Fibroblast of skin of right biceps (primary cell): ENCODE data around the gene FASN.

Experiments
- DNase-seq: peaks from one replicate; pipeline ENCODE4 v3.0.0-alpha.2; 2013

The FASN gene

DNA sequence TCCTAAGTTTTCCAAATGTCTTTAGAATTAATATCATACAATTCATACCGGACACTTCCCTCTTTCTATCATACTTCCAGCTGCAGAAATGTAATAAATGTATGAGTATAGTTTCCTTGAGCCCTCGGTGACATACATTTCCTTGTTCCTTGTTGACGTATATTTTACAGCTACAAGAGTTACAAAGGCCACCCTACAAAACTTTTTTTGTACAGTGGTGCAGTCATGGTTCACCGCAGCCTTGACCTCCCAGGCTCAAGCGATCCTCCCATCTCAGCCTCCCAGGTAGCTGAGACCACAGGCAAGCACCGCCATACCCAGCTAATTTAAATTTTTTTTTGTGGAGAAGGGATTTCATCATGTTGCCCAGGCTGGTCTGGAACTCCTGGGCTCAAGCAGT is 25.2 kb downstream of the FASN start:
- DNase-seq = no peak

DNA sequence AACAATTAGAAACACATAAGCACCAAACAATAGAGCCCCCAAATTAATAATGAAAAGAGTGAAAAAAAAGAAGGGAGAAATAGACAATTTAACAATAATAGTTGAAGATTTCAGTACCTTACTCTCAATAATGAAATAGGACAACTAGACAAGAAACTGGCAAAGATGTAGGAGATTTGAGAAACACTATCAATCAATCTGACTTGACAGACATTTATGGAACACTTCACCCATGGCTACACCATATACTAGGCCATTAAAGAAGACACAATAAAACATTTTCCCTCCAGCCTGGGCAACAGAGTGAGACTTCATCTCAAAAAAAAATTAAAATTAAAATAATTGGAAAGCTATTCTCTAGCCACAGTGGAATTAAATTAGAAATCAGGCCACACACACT is 27.4 kb downstream of the FASN start:
- no peak for DNase-seq

DNA sequence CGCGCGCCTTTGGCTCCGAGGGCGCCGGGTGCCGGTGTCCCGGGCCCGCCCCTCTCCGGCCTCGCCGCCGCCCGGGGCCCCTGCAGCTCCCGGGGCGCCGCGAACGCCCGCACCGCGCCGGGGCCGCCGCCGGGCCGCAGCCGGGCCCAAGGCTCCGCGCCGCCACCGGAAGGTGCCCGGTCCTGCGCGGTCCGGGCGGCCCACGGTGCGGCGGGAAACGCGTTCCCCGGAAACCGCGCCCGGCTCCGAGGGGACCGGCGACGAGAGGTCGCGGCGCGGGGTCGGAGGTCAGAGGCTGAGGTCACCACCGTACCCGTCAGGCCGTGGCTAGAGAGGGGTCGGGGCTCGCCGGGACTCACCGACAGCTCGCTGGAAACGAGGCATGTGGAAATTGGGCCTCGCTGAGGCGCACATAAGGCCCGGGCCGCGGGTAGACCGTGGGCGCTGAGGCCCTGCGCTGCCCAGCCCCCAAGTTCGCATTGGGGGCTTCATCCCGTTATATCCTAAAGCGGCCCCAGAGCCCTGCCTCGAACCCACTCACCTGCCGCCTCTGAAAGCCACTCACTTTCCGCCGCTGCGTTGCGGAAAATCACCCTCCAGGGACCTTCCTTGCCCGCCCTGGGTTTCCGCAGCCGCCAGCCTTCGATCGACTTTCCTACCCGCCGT is 32.3 kb downstream of the FASN start, which contains the start of gene DUS1L:
TSS of gene DUS1L (minus strand) at position 167 of the 666 bp plus-strand sequence. CDS start 745 bp downstream, outside the sequence.
- peak; percentile 61 for DNase-seq

DNA sequence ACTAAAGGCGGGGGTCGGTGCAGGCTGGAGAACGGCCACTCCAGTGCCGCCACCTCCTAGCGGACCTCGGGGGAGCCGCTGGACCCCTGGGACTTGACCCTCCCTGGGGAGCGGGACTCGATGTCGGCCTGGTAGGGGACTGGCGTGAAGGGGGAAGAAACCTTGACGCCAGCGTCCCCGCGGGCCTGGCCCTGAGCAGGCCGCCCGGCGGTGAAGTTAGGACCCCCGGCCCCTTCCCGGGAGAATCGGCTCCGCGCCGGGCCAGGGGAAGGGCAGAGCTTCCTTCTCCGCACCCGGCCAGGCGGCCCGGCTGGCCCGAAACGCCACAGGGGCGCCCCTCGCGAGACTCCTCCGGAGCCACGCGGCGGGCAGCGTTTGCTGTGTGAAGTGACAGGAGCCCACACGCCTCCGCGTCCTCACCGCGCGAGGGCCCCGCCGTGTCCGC is 32.8 kb downstream of the FASN start:
- peak; percentile 19 for DNase-seq

DNA sequence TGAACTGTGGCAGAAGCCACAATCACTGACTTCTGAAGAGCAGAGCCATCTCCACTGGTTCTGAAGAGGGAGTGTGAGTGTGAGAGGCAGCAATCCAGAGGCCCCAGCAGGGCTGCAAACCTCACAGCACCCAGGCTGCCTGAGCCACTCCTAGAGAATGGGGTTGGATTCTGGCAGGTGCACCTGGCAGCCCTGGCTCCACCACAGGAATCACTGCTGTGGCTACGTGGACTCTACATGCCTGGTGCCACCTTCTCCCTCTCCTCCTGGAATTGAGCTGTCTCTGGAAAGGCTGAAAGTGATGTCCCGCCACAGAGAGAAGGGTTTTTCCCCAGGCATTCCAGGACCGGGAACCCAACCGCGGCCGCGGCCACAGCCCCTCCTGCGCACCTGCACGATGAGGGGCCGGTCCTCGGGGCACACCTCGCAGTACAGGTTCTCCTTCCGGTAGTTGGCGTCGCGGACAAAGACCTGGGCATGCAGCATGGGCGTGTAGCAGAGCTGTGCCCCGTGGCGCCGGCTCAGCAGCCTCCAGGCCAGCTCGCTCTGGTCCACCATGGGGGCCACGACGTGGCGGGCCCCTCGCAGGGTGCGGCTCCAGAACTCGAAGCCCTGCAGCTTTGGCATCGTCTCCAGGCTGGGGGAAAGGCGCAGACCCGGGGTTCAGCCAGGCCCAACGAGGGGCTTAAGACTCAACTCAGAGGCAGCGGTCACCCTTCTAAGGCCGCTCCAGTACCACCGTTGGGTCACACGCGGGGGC is 33.4 kb downstream of the FASN start:
- DNase-seq = no peak

DNA sequence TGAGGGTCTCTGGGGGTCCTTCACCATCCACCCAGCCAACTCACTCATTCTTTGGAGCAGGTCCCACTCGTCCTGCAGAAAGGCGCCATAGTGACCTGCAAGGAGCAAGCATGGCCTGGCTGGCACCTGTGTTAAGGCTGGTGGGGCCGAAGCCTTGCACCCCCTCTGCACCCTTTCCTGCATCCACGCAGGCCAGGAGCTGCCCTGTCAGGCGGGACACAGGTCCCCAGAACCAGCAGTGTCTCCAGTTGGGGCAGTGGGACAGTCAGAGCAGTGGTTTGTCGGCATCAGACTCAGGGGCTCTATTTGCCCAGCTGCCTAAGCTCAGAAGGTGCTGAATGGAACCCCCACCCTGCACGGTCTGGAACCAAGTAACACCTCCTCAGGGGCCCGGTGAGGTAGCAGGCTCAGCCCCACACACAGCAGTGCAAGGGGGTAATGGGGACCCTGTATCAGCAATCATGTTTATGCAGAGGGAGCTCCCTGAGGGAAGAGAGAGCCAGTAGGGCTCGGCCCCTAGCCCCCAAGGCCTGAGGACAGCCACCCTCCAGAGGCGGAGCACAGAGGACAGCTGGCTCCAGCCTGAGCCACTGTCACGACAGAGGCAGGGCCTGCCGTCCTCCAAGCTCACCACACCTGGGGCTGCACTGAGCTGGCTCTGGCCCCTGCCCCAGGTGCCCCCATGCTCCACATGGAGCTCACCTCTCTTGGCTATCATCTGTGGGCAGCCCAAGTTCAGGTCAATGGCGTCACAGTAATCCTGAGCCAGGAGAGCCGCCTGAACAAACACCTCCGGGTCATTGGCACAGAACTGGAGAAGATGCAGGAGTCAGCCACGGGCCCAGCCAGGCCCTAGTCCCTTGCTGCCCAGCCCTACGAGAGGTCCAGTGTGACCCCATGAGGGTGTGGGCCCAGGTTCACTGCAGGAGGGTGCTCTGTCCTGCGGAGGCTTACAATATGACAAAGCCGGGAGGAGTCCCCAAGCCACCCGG is 34.3 kb downstream of the FASN start:
- DNase-seq = no peak

DNA sequence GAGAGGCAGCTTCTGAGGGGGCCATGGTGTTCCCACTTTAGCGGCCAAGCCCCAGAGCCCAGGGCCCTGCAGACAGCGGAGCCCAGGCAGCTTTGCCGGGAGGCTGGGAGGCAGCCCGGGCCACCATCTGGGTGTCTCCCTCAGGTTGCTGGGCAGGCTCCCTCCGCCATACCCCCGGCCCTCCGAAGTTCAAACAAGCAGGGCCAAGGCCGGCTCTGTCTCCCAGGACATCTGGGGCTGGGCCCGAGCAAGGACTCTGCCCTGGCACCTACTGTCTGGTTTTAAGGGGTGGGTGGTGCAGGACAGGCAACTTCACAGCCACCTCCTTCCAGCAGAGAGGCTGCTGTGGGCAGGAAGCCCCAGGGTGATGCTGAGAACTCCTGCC is 35.1 kb downstream of the FASN start:
- DNase-seq = no peak

DNA sequence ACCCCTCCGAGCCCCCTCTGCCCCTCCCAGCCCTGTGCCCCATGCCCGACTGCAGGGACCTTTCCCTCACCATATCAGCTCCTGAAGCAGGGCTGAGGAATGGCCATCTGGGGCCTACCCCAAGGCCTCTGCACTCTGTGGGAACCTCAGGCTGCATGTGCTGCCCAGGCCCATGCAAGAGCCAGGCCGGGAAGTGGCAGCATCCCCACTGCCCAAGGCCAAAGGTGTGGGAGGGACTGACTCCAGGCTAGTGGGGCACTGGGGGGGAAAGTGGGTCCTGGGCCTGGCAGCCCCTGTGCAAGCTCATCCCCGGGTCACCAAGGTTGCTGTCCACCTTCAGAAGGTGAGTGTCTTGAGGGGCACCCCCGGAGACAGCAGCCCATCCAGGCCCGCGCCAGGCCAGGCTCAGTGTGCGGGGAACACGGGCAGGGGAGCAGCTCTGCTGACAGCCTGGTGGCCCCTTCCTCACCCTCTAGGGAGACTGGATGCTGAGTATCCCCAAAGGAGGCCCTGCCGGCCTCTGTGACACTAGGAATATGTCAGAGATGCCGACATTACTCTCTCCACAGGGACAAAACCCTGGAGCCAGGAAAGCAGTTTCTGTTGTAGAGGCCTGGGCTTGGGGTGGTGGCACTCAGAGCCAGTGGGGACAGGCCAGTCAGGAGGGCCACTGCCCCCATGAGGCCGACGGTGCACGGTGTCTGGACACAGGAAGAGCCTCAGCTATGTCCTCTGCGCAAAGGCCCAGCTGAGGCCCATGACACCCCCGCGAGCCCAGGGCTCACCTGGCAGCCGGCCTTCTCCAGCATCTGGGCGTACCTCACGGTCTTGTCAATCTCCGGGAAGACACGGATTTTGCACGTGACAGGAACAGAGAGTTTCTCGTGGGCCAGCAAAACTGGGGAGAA is 35.7 kb downstream of the FASN start:
- DNase-seq = no peak

DNA sequence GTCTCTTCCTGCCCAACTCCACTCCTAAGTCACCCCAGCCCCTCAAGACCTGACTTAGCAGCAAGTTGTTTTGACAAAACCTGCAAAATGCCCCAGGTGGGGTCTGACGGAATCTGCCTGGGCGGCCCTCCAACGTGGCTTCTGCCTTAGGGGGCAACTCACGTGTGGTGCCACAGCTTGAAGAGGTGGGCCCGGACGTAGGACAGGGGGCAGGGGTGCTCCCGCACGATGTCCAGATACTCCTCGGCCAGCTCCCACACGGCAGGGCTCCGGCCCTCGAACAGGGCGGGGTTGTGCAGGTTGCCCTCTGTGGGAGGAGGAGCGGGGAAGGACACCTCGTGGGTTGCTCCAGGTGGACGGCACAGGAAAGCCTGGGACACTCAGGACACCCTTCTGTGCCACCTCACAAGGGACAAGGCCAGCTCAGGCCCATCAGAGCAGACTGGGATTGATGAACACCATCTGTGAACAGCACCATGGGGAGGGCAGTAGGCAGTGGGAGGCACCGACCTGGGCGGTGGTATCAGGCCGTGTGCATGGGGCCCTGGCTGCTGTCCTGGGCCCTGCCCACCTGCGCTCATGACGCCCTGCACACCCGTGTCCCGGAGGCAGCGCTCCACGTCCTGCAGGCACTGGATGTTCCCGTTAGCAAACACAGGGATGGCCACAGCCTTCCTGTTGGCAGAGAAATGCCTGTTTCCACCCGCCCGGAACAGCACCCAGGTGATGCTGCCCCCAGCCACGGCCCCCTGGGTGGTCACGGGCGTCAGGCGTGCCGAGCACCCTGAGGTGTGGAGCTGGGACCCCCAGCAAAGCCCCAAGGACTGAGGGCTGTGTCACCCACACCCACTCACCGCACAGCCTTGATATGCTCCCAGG is 36.8 kb downstream of the FASN start:
- DNase-seq = no peak

DNA sequence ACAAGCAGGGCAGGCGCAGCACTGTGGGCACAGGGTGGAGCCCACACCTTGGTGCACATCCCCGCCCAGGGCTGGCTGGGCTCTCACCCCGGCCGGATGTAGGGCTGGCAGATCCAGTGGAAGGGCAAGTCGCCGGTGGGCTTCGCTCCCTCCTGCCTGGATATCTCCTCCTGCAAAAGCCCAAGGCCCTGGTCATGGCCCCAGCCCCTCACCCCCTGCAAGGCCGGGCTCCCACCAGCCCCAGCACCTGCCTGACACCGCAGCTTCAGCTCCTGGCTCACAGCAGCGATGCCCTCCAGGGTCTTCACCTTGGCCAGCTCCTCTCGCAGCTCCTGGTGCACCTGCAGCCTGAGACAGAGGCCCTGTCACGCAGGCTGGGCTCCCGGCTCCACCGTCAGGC is 37.4 kb downstream of the FASN start:
- DNase-seq = no peak

DNA sequence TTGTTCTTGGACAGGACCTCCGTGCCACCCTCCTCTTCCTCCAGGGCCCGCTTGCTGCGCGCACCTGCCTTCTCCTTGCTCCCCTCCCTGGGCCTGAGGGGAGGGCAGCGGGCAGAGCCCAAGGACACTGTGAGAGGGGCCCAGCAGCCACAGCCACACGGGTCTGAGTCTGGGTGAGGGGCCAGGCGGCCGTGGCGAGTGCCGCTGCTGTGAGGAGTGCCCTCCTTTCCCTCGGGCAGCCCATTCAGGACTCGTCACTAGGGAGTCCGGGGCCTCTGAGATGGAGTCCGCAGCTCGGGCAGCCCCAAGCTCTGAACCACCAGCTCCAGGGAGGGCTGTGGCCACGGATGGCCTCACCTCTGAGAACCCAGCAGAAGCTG is 38.0 kb downstream of the FASN start:
- DNase-seq = no peak

DNA sequence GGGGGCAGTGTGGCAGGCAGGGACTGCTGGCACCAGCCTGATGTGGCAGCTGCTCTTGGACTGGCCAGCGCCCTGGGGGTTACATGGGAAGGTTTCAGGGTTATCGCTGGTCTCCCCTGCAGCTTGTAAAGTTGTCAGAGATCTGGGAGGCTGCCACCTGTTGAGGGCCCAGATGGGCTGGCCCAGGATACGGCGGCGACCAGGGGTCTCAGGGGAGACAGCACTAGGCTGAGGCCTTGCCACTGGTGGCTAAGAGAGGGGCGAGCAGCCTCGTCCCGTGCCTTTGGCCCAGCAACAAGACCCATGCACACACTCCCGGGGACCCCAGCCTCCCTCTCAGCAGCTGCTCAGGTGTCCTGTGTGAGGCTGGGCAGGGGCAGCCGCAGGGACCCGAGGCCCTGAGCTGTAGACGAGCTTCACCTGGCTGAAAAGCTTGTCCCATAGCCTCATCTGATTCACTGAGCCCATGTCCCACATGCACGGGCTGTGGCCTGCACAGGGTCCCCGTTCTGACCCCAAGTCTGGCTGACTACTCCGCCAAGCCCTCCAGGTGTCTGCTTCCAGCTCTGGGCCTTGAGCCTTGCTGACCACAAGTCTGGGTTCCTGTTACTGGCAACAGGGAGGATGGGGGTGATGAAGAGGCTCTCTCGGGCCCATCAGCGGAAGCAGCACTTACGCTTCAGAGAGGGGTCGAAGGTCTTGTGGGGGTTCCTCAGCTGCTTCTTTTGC is 38.6 kb downstream of the FASN start:
- DNase-seq = no peak

DNA sequence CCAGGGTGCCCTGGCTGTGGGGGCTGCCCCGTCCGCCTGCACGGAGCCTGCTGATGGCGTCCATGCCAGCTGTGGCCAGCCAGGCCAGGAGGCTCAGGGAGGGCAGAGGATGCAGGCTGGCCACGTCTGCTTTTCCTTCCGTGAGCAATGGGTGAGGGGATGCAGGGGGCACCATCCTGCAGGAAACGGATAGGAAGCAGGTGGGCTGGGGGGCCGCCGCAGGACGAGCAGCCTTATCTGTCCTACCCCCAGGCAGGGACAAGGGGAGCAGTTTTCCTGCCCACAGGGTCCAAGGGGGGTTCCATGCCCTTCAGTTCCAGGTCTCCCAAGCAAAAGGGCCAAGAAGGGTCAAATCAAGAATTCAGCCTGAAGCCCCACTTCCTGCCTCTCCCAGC is 39.2 kb downstream of the FASN start:
- no peak for DNase-seq

DNA sequence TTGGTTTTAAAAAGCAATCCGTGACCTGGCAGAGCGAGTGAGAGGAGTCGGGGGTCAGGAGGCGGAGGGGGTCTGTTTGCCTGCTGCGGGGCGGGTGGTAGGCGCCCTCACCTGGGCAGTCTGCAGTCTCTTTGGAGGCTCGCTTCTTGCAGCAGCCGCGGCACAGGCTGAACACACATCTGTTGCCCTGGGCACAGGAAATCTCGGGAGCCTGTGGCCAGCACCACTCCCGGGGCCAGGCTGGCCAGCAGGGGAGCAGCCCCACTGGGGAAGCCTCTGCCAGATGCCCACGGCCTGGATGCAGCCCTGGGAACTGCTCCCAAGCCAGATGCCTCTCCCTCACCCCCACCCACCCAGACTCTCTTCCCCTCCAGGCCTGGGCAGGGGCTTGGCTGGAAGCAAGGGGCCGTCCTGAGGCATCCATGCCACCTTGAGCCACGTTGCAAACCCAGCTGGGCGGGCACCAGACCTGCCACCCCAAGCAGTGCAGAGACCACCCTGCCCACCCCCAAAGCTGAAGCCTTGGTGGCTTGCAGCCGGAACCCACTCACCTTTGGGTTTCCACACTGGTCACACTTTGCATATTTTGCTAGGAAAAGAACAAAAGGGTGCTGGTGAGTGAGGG is 39.7 kb downstream of the FASN start:
- DNase-seq = no peak

DNA sequence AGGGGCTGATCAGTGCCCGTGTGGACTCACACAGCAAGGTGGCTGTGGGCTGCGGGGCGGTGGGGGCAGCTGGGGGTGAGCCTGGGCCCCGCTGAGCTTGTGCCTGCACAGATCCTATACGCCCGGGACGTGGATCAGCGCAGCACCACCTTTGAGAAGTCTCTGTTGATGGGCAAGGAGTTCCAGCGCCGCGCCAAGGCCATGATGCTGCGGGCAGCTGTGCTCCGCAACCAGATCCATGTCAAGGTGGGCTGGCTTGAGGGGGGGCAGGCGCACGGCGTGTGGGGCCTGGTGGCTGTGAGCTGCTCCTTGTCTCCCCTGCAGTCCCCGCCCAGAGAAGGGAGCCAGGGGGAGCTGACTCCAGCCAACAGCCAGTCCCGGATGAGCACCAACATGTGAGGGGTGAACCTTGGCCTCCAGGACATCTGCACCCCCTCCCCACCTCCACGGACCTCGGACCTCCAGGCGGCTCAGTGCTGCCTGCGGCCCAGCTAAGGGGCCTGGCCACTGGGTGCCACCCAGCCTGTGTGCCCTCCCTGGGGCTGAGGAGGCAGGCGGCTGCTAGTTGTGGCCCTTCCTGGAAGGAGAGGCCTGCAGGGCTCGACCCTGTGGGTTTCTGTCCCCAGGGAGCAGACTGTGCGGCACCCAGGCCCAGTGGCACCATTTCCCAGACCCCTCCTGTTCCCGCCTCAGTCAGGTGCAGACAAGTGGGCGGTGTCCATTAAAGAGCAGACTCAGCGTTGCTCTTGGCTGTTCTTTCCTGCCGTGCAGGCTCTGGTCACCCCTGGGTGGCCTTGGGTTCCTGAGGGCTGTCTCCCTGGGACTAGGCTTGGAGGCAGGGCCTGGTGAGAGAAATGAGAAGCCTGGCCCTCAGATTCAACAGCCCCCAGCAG is 41.1 kb downstream of the FASN start:
- no peak for DNase-seq

DNA sequence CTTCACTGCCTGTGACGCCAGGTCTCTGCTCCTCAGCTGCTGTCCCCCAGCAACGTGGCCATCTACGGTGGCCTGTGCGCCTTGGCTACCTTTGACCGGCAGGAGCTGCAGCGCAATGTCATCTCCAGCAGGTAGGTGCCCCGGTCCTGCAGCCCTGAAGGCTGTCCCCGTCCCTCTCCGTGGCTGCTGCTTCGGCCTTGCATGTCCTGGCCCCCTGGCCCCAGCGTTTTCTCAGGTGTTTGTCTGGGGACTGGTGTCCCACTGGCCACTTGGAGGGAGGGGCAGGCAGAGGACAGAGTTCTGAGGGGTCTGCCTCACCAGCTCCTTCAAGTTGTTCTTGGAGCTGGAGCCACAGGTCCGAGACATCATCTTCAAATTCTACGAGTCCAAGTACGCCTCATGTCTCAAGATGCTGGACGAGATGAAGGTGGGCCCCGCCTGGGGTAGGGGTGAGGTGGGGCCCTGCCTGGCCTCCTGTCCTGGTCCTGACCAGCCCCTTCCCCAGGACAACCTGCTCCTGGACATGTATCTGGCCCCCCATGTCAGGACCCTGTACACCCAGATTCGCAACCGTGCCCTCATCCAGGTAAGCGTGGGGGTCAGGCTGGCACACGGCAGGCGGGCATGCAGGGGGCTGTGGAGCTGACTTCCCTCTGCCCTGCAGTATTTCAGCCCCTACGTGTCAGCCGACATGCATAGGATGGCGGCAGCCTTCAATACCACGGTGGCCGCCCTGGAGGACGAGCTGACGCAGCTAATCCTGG is 41.9 kb downstream of the FASN start:
- DNase-seq = no peak

DNA sequence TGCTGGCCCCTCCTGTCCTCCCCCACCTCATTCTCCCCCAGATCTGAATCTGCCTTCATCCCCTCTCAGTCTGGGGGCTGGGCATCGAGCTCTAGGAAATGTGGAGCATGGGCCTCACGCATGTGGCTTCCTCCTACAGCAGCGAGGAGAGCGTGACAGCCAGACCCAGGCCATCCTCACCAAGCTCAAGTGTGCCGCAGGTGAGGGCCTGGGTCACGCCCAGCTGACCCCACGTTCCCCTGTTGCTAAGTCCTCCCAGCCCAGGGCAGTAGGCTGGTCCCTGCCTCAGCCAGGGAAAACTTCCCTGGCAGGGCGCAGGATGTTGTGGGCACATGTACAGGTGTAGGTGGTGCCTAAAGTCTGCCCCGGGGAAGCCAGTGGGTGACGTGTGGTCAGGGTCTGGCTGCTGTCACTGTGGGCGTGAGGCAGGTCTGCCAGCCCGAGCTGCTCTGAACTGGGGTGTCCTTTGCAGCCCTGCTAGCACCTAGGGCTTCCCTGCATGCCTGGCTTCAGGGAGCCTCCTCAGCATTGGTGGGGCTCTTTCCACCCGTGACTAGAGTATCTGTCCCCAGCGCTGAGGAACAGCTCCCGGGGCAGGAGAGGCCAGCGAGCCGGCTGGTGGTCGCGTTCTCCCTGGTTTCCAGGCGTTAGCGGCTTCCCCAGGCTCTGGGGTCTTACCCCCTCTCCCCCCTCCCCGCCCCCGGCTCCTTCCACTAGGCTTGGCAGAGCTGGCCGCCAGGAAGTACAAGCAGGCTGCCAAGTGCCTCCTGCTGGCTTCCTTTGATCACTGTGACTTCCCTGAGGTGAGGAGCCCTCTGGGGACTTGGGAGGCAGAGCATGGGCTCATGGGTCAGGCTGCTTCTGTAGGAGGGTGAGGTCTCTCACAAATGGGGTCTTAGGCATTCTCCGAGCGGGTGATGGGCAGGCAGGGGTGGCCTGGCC is 42.7 kb downstream of the FASN start:
- DNase-seq = no peak
